Endothelial cell of umbilical vein (primary cell): Measurements from ENCODE around the gene PRKAG1. TPM values are rescaled to one million over a fixed set of nuclear protein-coding genes. Genes with fewer than 3 reads are reported as not detected.

Experiments used
- BruUV-seq: library from RNA; stranded (reverse); fragments of 400-500 nt; replicated peaks from 2 replicates; lab custom pipeline; 2021; lab: Mats Ljungman, UMichigan
- CTCF ChIA-PET: fragments of 300-600, 350-600 bp; sonication (Branson Sonifier 250); formaldehyde crosslinking; loops from one replicate; lab custom pipeline; 2021; ENCODE audit warnings: antibody characterized with exemption, inconsistent platforms; lab: Charles Lee
- POLR2A ChIA-PET: fragments of 300-600, 350-600 bp; sonication (Branson Sonifier 250); formaldehyde crosslinking; loops from one replicate; lab custom pipeline; 2021; ENCODE audit warnings: antibody characterized with exemption, inconsistent platforms; lab: Charles Lee
- DNase-seq: peaks from one replicate; pipeline ENCODE4 v3.0.0-alpha.2; 2011; ENCODE audit warnings: low read depth, low spot score
- FAIRE-seq: peaks from 2 replicates; lab custom pipeline; 2011; peaks lifted over from hg19 to GRCh38; lab: Jason Lieb, UNC
- H2AFZ ChIP-seq: 2 replicates; pipeline ENCODE4 v1.6.0; 2012; ENCODE audit warnings: low read depth, low read length, control low read depth, inconsistent platforms
- H3K27ac ChIP-seq: 2 replicates; pipeline ENCODE4 v1.5.1; 2011; ENCODE audit warnings: low read depth, mild to moderate bottlenecking, control low read depth, low read length, moderate library complexity; ENCODE audit not compliant: insufficient read depth
- H3K27me3 ChIP-seq, 2 experiments: 2 replicates each; pipeline versions ENCODE4 v1.6.0 to v1.6.1; 2011; ENCODE audit warnings: low read length in 2 of 2, mixed read lengths in 1 of 2; ENCODE audit not compliant: control insufficient read depth in 2 of 2, insufficient read depth in 2 of 2
- H3K36me3 ChIP-seq, 2 experiments: 2 replicates in 1 of 2; 3 replicates in 1 of 2; pipeline ENCODE4 v1.5.1; 2011; ENCODE audit warnings: low read length in 2 of 2, mild to moderate bottlenecking in 1 of 2, moderate library complexity in 1 of 2; ENCODE audit not compliant: control insufficient read depth in 2 of 2, insufficient read depth in 2 of 2; ENCODE audit errors: extremely low read depth in 1 of 2
- H3K4me1 ChIP-seq: 3 replicates; pipeline ENCODE4 v1.5.1; 2011; ENCODE audit warnings: mild to moderate bottlenecking, low read length; ENCODE audit not compliant: control insufficient read depth, insufficient read depth; ENCODE audit errors: extremely low read depth
- H3K4me2 ChIP-seq: 2 replicates; pipeline ENCODE4 v1.6.1; 2011; ENCODE audit warnings: low read length, control low read depth, mixed read lengths; ENCODE audit not compliant: insufficient read depth
- H3K4me3 ChIP-seq, 3 experiments: fragments of 200-600 bp in 1 of 3; sonication (generic), shearing (Covaris generic) in 1 of 3; replicated peaks in 1 of 3; 2 replicates each; pipeline ENCODE4 v1.5.1; 2011 to 2016; ENCODE audit warnings: control low read depth in 3 of 3, low read length in 3 of 3, mild to moderate bottlenecking in 2 of 3, inconsistent platforms in 1 of 3, low read depth in 1 of 3, moderate library complexity in 1 of 3; ENCODE audit not compliant: insufficient read depth in 1 of 3
- H3K79me2 ChIP-seq: 2 replicates; pipeline ENCODE4 v1.6.0; 2012; ENCODE audit warnings: low read length, inconsistent platforms; ENCODE audit not compliant: control insufficient read depth, insufficient read depth
- H3K9ac ChIP-seq: replicated peaks from 2 replicates; pipeline ENCODE3; 2011; ENCODE audit warnings: low read length, control low read depth; ENCODE audit not compliant: insufficient read depth; ENCODE audit errors: extremely low read depth
- H3K9me1 ChIP-seq: replicated peaks from 3 replicates; pipeline ENCODE4 v1.6.0; 2011; ENCODE audit warnings: mild to moderate bottlenecking, low read length; ENCODE audit not compliant: control insufficient read depth, insufficient read depth; ENCODE audit errors: extremely low read depth
- H3K9me3 ChIP-seq: replicated peaks from 2 replicates; pipeline ENCODE4 v1.5.1; 2012; ENCODE audit warnings: low read length, inconsistent platforms; ENCODE audit not compliant: control insufficient read depth, insufficient read depth
- H4K20me1 ChIP-seq: replicated peaks from 2 replicates; pipeline ENCODE3; 2011; ENCODE audit warnings: mild to moderate bottlenecking, low read length; ENCODE audit not compliant: control insufficient read depth, insufficient read depth; ENCODE audit errors: extremely low read depth
- EZH2 ChIP-seq: IDR thresholded peaks from 2 replicates; pipeline ENCODE4 v1.6.1; 2012; ENCODE audit warnings: borderline replicate concordance, low read depth, mild to moderate bottlenecking, moderate library complexity, low read length, inconsistent platforms; ENCODE audit not compliant: severe bottlenecking
- FOS ChIP-seq: IDR thresholded peaks from 2 replicates; pipeline ENCODE4 v1.6.1; 2011; ENCODE audit warnings: mild to moderate bottlenecking, low read length, moderate library complexity, borderline replicate concordance; ENCODE audit not compliant: insufficient read depth
- GATA2 ChIP-seq: IDR thresholded peaks from 2 replicates; pipeline ENCODE4 v1.7.0; 2011; ENCODE audit warnings: low read depth, mild to moderate bottlenecking, moderate library complexity, mixed read lengths, low read length; ENCODE audit not compliant: insufficient read length, insufficient read depth
- JUN ChIP-seq: IDR thresholded peaks from 2 replicates; pipeline ENCODE4 v1.6.1; 2011; ENCODE audit warnings: borderline replicate concordance, low read depth; ENCODE audit not compliant: insufficient read length, insufficient read depth
- MYC ChIP-seq: IDR thresholded peaks from one replicate; pipeline ENCODE4 v1.6.1; 2011; ENCODE audit warnings: mild to moderate bottlenecking, low read depth, low read length
- POLR2A ChIP-seq: IDR thresholded peaks from 2 replicates; pipeline ENCODE4 v1.6.1; 2012; ENCODE audit warnings: low read depth, mild to moderate bottlenecking, control low read depth, low read length
- POLR2AphosphoS5 ChIP-seq: IDR thresholded peaks from 2 replicates; pipeline ENCODE4 v1.6.1; 2012; ENCODE audit warnings: low read depth, mild to moderate bottlenecking, control low read depth, low read length, moderate library complexity; ENCODE audit not compliant: insufficient read depth
- dilution Hi-C: fragments of 300-500 bp; cut with MboI; formaldehyde crosslinking; loops from one replicate; pipeline ENCODE4 v1.15.0; 2019; ENCODE audit warnings: low sequenced_read_pairs; ENCODE audit not compliant: extremely low pct_ligation_motif_present
- intact Hi-C: fragments of 100-400 bp; cut with micrococcal nuclease; formaldehyde crosslinking; loops from one replicate; pipeline ENCODE4 v1.10.0; 2022
- polyA plus RNA-seq, 4 experiments: library from polyadenylated mRNA; depleted of rRNA in 3 of 4; stranded (reverse) in 3 of 4; unstranded in 1 of 4; fragments of >200 nt; gene quantifications; 2 replicates each; pipeline versions ENCODE4 v1.2.1 to v1.2.3, GENCODE V29; 2011 to 2012; ENCODE audit warnings: missing spikeins in 1 of 4
- total RNA-seq: library from RNA; stranded (reverse); gene quantifications from 2 replicates; pipeline ENCODE4 v1.2.3, GENCODE V29; 2021
- TF ChIP-seq, protein P1 (sequence below): IDR thresholded peaks from 2 replicates; pipeline ENCODE4 v1.6.1; 2011; ENCODE audit not compliant: insufficient read depth, insufficient read length
- TF ChIP-seq, protein P2 (sequence below), 2 donors: IDR thresholded peaks; 1 replicate in 1 of 2; 2 replicates in 1 of 2; pipeline ENCODE4 v1.5.1; 2011; ENCODE audit warnings: low read length in 2 of 2, mild to moderate bottlenecking in 2 of 2, moderate library complexity in 2 of 2, control low read depth in 1 of 2, inconsistent platforms in 1 of 2, low read depth in 1 of 2; ENCODE audit not compliant: insufficient read depth in 1 of 2; ENCODE audit errors: extremely low read depth in 1 of 2

The PRKAG1 gene
- total and polyA plus RNA-seq, 2 donors (not counting 3 experiments of a cell fraction or from before 2014, with no cell fraction given), result 52.1 to 54.9 TPM

DNA sequence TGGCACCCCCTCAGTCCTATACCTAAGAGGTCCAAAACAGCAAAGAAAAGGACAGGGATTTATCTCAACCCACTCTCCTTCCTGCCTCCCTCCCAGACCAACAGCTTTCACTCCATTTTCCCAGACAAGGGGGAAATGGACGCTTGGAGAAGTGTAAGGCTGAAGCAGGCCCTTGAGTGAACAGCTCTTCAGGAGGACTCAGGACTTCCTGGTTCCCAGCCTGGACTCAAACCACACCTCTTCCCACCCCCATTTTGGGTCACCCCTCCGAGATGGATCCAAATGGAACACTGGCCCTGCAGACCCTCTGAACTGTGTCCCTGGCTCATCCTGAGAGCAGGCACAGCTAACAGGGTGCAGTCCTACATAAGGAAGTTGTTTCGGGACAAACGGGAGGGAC, 39.3 kb upstream of the PRKAG1 start:
- Histone ChIP-seq H3K79me2 (peaks cover 80% of the 10 kb centered on the region), H3K27me3 (no peaks in the 10 kb centered on the region), H2AFZ (no peak overlapping the region), H3K27ac (no peak overlapping the region), H3K4me3 (peak overlapping the region; percentile 73 to 97 (median 77)), H4K20me1 (peaks cover 7% of the 10 kb centered on the region), H3K9me1 (no peaks in the 10 kb centered on the region), H3K9ac (peak overlapping the region; percentile 47), H3K4me1 (peaks cover 39% of the 10 kb centered on the region), H3K9me3 (no peaks in the 10 kb centered on the region), H3K36me3 (peaks cover 18 to 23% of the 10 kb centered on the region in 2 experiments), H3K4me2 (peak overlapping the region; percentile 96)
- dilution Hi-C loops (no loop called here), intact Hi-C loops (no loop called here)
- POLR2A ChIA-PET, result interaction anchor here (0.6 to 2.2 kb wide), 4 partner anchors 12 to 136 kb away, joined by 3 to 6 read pairs (median 4); partner anchors contain the start of genes RHEBL1 and TUBA1B
- BruUV-seq, result no TSS peak
- CTCF ChIA-PET, result interaction anchor here (1.2 to 3.1 kb wide), 6 partner anchors 9 to 63 kb away, joined by 3 to 10 read pairs (median 6); partner anchors contain the start of gene LMBR1L
- no peak for TF ChIP-seq EZH2
- TF ChIP-seq, protein P1, sequence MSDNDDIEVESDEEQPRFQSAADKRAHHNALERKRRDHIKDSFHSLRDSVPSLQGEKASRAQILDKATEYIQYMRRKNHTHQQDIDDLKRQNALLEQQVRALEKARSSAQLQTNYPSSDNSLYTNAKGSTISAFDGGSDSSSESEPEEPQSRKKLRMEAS, result no peak
- no peak for TF ChIP-seq POLR2AphosphoS5
- no peak for TF ChIP-seq MYC
- TF ChIP-seq POLR2A, result no peak
- no peak for TF ChIP-seq GATA2
- TF ChIP-seq, protein P2, sequence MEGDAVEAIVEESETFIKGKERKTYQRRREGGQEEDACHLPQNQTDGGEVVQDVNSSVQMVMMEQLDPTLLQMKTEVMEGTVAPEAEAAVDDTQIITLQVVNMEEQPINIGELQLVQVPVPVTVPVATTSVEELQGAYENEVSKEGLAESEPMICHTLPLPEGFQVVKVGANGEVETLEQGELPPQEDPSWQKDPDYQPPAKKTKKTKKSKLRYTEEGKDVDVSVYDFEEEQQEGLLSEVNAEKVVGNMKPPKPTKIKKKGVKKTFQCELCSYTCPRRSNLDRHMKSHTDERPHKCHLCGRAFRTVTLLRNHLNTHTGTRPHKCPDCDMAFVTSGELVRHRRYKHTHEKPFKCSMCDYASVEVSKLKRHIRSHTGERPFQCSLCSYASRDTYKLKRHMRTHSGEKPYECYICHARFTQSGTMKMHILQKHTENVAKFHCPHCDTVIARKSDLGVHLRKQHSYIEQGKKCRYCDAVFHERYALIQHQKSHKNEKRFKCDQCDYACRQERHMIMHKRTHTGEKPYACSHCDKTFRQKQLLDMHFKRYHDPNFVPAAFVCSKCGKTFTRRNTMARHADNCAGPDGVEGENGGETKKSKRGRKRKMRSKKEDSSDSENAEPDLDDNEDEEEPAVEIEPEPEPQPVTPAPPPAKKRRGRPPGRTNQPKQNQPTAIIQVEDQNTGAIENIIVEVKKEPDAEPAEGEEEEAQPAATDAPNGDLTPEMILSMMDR (IDR thresholded peaks at IDR 0.05; ENCODE audit: extremely low read depth in 1 of 2, insufficient read depth in 1 of 2, low read depth in 1 of 2, low read length in 2 of 2), result no peak
- no peak for TF ChIP-seq JUN
- TF ChIP-seq FOS, result no peak
- FAIRE-seq (peak; percentile 81), DNase-seq (peak; percentile 40)
